Measurements from ENCODE around the gene NEUROG1. TPM values are rescaled to one million over a fixed set of nuclear protein-coding genes. Genes with fewer than 3 reads are reported as not detected.

Gene NEUROG1
- total and polyA plus RNA-seq, 2 of the 13 experiments (the other 11 are each of a cell fraction or from before 2014, with no cell fraction given), result not detected

DNA sequence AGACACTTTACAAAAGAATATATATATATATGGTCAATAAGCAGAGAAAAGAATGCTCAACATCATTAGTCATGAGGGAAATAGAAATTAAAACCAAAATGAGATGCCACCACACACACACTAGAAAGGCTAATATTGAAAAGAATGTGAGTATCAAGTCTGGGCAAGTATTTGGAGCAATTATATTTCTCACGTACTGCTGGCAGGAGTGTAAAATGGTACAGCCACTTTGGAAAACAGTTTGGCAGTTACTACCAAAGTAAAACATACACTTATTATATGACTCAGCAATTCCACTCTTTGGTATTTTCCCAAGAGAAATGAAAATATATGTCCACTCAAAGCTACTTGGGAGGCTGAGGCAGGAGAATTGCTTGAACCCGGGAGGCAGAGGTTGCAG lies 29.8 kb downstream of the NEUROG1 start (continued):
- TF ChIP-seq SPEN (CRISPR knock-in tag; IDR thresholded peaks at IDR 0.05; ENCODE audit: low read depth) (no peak), ZC3H13 (CRISPR knock-in tag; IDR thresholded peaks at IDR 0.05) (no peak), KAT8 (CRISPR knock-in tag; IDR thresholded peaks at IDR 0.05) (no peak), ZNF777 (CRISPR knock-in tag; IDR thresholded peaks at IDR 0.05) (no peak), MAFF (IDR thresholded peaks at IDR 0.05; ENCODE audit: low read depth, low read length) (peak; percentile 53; the same call in 1 of the 2 replicates), KDM2A (CRISPR knock-in tag; IDR thresholded peaks at IDR 0.05; ENCODE audit: borderline replicate concordance, low read depth) (no peak), MED13 (CRISPR knock-in tag; IDR thresholded peaks at IDR 0.05) (no peak), RCOR2 (CRISPR knock-in tag; IDR thresholded peaks at IDR 0.05) (no peak), ZNF383 (CRISPR knock-in tag; IDR thresholded peaks at IDR 0.05; ENCODE audit: borderline replicate concordance) (no peak)
- TF ChIP-seq, protein P1, sequence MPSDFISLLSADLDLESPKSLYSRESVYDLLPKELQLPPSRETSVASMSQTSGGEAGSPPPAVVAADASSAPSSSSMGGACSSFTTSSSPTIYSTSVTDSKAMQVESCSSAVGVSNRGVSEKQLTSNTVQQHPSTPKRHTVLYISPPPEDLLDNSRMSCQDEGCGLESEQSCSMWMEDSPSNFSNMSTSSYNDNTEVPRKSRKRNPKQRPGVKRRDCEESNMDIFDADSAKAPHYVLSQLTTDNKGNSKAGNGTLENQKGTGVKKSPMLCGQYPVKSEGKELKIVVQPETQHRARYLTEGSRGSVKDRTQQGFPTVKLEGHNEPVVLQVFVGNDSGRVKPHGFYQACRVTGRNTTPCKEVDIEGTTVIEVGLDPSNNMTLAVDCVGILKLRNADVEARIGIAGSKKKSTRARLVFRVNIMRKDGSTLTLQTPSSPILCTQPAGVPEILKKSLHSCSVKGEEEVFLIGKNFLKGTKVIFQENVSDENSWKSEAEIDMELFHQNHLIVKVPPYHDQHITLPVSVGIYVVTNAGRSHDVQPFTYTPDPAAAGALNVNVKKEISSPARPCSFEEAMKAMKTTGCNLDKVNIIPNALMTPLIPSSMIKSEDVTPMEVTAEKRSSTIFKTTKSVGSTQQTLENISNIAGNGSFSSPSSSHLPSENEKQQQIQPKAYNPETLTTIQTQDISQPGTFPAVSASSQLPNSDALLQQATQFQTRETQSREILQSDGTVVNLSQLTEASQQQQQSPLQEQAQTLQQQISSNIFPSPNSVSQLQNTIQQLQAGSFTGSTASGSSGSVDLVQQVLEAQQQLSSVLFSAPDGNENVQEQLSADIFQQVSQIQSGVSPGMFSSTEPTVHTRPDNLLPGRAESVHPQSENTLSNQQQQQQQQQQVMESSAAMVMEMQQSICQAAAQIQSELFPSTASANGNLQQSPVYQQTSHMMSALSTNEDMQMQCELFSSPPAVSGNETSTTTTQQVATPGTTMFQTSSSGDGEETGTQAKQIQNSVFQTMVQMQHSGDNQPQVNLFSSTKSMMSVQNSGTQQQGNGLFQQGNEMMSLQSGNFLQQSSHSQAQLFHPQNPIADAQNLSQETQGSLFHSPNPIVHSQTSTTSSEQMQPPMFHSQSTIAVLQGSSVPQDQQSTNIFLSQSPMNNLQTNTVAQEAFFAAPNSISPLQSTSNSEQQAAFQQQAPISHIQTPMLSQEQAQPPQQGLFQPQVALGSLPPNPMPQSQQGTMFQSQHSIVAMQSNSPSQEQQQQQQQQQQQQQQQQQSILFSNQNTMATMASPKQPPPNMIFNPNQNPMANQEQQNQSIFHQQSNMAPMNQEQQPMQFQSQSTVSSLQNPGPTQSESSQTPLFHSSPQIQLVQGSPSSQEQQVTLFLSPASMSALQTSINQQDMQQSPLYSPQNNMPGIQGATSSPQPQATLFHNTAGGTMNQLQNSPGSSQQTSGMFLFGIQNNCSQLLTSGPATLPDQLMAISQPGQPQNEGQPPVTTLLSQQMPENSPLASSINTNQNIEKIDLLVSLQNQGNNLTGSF (CRISPR knock-in tag; IDR thresholded peaks at IDR 0.05), result no peak
- TF ChIP-seq, protein P2, sequence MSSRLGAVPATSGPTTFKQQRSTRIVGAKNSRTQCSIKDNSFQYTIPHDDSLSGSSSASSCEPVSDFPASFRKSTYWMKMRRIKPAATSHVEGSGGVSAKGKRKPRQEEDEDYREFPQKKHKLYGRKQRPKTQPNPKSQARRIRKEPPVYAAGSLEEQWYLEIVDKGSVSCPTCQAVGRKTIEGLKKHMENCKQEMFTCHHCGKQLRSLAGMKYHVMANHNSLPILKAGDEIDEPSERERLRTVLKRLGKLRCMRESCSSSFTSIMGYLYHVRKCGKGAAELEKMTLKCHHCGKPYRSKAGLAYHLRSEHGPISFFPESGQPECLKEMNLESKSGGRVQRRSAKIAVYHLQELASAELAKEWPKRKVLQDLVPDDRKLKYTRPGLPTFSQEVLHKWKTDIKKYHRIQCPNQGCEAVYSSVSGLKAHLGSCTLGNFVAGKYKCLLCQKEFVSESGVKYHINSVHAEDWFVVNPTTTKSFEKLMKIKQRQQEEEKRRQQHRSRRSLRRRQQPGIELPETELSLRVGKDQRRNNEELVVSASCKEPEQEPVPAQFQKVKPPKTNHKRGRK (CRISPR knock-in tag; IDR thresholded peaks at IDR 0.05), result no peak
